GM10266 (cell line): ENCODE data around the gene GLI2.

Experiments
- DNase-seq: peaks from one replicate; pipeline ENCODE4 v3.0.0; 2012; ENCODE audit errors: extremely low spot score
- CTCF ChIP-seq: IDR thresholded peaks from 2 replicates; pipeline ENCODE4 v1.5.1; 2012; ENCODE audit warnings: mild to moderate bottlenecking, low read depth; ENCODE audit not compliant: control insufficient read depth, insufficient read depth; ENCODE audit errors: missing control alignments

The GLI2 gene

DNA sequence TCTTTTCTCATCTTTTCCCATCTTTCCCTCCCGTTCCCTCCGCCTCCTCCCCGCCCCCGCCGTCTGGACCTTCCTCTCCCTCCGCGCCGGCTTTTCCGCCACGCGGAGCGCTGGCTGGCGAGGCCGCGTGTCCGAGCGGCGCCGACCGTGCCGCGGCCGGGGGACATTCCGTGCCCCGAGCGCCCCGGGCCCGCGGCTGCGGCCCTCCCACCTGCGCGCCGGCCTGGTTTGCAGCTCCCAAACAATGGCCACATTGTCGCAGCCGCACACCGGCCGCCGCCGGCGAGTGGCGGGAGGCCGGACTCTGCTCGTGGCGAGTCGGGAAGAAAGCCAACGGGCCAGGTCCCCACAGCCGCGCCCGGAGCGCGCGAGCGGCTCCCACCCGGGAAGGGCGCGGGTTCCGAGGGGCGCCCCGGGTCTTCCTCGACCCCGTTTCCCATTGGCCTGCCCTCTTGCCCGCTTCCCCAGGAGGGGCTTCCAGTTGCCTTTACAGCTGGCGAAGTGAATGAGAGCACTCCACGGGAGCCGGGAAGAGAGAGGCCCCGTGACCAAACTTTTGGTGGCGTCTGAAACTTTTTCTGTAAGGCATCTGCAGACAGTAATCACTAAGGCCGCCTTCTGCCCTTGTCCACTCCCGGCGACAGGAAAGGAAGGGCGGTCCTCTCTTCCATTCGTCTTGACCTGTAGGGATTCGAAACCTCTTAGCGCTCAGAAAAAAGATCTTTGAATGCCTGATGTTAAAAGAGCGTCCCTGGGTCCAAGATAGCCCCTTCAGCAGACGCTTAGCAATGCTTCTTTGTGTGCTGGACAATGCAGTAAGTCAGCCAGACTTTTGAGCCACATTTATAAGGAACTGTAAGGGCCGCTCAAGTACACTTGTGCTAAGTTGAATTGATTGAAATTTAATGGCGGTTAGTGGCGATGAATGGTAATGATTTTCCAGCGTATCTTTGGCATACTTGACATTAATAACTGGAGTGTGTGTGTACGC lies 6.2 kb downstream of the GLI2 start:
- TF ChIP-seq CTCF: no peak
- no peak for DNase-seq

GRCh38 chr2:120743657-120744056 lies 8.0 kb downstream of the GLI2 start:
- no peak for TF ChIP-seq CTCF
- no peak for DNase-seq

DNA sequence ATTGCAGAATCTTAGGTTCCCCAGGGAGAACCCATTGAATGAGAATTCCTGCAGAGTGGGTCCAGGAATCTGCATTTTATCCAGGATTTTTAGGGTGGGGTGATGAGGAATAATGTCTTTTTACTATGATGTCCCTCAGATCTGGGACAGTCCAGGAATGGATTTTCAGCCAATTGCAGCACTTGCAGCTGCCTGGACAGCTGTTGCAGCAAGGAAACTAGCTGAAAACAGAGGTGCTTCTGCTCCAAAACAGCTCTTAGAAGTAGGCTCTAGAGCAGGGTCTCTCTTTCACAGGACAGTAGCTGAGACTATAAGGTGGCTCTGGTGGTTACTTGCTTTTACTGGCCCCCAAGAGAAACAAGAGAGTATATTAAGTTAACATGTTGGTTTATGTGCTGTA lies 9.1 kb downstream of the GLI2 start:
- DNase-seq: no peak
- no peak for TF ChIP-seq CTCF

DNA sequence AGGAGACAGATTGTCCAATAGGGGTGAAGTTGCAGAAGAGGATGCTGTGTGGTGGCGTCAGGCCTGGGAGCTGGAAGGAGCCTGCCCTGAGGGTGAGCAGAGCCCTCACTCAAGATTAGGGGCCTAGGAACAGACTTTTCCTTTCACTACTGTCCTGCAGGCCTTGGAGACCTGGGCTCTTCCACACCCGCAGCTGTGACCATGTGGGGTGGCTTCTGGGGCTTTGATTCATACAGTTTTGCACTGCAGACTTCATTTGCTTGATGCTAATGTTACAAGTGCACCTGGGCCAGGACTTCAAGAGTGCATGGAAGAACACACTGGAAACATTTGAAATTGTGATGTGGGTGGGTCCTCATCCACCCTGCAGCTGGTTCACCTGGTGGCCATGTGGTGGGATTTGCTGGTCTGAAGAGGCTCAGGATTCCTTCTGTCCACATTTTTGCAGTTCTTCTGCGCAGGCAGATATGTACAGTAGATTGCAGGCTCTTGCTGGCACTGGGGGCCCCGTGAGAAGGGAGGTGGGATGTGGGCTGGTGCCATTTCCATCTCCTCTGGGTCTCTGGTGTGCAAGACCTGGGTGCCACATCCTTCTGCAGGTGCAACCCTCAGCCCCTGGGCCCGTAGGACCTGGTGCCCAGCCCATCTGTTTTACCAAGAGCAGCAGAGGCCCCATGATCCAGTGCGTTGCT lies 9.9 kb downstream of the GLI2 start:
- DNase-seq: no peak
- no peak for TF ChIP-seq CTCF

DNA sequence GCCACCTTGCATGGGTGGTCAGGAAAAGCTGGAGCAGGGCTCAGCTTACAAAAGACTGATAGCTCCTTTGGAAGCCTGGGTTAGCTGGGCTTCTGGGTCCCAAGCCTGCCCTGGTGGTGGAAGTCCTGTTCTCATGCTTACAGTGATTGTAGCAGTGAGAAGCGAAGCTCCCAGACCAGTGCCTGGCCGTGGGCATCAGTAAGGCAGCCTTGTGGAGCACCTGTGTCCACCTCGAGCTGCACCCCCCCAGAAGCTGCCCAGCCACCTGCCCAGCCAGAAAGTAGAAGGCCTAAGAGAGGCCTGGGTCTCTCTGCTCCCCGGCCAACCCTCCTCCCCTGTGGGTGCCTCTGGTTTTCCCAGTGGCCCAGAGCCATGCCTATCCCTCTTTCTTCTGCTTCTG lies 10.5 kb downstream of the GLI2 start:
- TF ChIP-seq CTCF: no peak
- DNase-seq: no peak

GRCh38 chr2:120747281-120747680 lies 11.6 kb downstream of the GLI2 start:
- no peak for TF ChIP-seq CTCF
- no peak for DNase-seq

DNA sequence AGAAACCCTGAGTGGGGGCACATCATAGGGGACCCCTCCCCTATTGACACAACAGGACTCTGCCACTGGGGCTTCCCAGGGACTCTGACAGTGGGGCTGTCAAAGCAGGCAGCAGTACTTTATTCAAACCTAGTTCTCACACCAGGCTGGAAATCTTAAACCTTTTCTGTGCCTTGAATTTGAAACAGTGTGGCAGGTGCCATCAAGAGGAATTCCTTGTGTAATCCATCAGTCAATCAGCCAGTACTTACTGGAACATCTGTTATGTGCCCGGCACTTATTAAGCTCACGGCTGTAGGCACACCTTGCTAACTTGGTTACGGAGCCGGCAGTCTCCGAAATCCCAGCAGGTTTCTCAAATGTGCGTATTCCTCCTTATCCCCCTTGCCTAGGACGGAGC lies 12.0 kb downstream of the GLI2 start:
- no peak for DNase-seq
- no peak for TF ChIP-seq CTCF
